HEK293T (cell line): ENCODE results near the gene SERPINI1.

Source experiments
- CTCF ChIA-PET: fragments of 350-600 bp; formaldehyde crosslinking; extraction: SDS; loops from one replicate; lab custom pipeline; 2021; ENCODE audit warnings: antibody characterized with exemption, inconsistent platforms; lab: Yijun Ruan, JAX
- POLR2A ChIA-PET: fragments of 350-600 bp; formaldehyde crosslinking; extraction: SDS; loops from one replicate; lab custom pipeline; 2020; ENCODE audit warnings: antibody characterized with exemption, inconsistent platforms; lab: Yijun Ruan, JAX
- DNase-seq: peaks from one replicate; pipeline ENCODE4 v3.0.0; 2012; ENCODE audit warnings: mixed read lengths; ENCODE audit errors: extremely low spot score
- ARNT ChIP-seq: fragments of 450-650 bp; IDR thresholded peaks from 2 replicates; pipeline ENCODE4 v1.6.1; 2017; ENCODE audit warnings: mild to moderate bottlenecking
- BHLHE40 ChIP-seq: fragments of 450-650 bp; IDR thresholded peaks from 2 replicates; pipeline ENCODE4 v1.6.1; 2016; ENCODE audit warnings: mild to moderate bottlenecking, moderate library complexity, borderline replicate concordance
- CTBP1 ChIP-seq: fragments of 450-650 bp; IDR thresholded peaks from 2 replicates; pipeline ENCODE4 v1.6.1; 2016; ENCODE audit warnings: borderline replicate concordance
- ELF4 ChIP-seq: fragments of 450-650 bp; IDR thresholded peaks from 2 replicates; pipeline ENCODE4 v1.6.1; 2017; ENCODE audit warnings: antibody characterized with exemption
- FOXA1 ChIP-seq: fragments of 450-650 bp; IDR thresholded peaks from 2 replicates; pipeline ENCODE4 v1.6.1; 2016; ENCODE audit warnings: mild to moderate bottlenecking
- FOXK2 ChIP-seq: fragments of 450-650 bp; IDR thresholded peaks from 2 replicates; pipeline ENCODE4 v1.6.1; 2016; ENCODE audit warnings: mild to moderate bottlenecking
- FOXM1 ChIP-seq: fragments of 450-650 bp; IDR thresholded peaks from 2 replicates; pipeline ENCODE4 v1.6.1; 2017; ENCODE audit warnings: mild to moderate bottlenecking, borderline replicate concordance
- HDGF ChIP-seq: fragments of 450-650 bp; IDR thresholded peaks from 2 replicates; pipeline ENCODE4 v1.6.1; 2017; ENCODE audit warnings: antibody characterized with exemption, borderline replicate concordance
- L3MBTL2 ChIP-seq: fragments of 450-650 bp; conservative IDR thresholded peaks from 2 replicates; pipeline ENCODE4 v1.6.1; 2016; ENCODE audit warnings: mild to moderate bottlenecking
- LEF1 ChIP-seq: fragments of 450-650 bp; IDR thresholded peaks from 2 replicates; pipeline ENCODE4 v1.6.1; 2017; ENCODE audit warnings: mild to moderate bottlenecking, borderline replicate concordance
- NFRKB ChIP-seq: fragments of 450-650 bp; IDR thresholded peaks from 2 replicates; pipeline ENCODE4 v1.6.1; 2016; ENCODE audit warnings: mild to moderate bottlenecking, moderate library complexity
- SP1 ChIP-seq: fragments of 450-650 bp; IDR thresholded peaks from 2 replicates; pipeline ENCODE4 v1.6.1; 2017
- SUZ12 ChIP-seq: fragments of 450-650 bp; IDR thresholded peaks from 2 replicates; pipeline ENCODE4 v1.6.1; 2016; ENCODE audit warnings: mild to moderate bottlenecking
- TARDBP ChIP-seq: fragments of 450-650 bp; IDR thresholded peaks from 2 replicates; pipeline ENCODE4 v1.6.1; 2016
- ZNF384 ChIP-seq: fragments of 450-650 bp; IDR thresholded peaks from 2 replicates; pipeline ENCODE4 v1.6.1; 2016
- TF ChIP-seq, protein P1 (sequence below): fragments of 450-650 bp; IDR thresholded peaks from 2 replicates; pipeline ENCODE4 v1.6.1; 2016

Gene SERPINI1

GRCh38 chr3:167735233-167736138 is at the start of gene SERPINI1:
SERPINI1 (plus strand) TSS chr3:167735721; CDS start chr3:167789129, 53,408 bp downstream.
- POLR2A ChIA-PET, result interaction anchor here (0.6 to 1.2 kb wide), 3 partner anchors 9 to 46 kb away, joined by 3 to 4 read pairs (median 3); no protein-coding TSS in a partner anchor
- DNase-seq, result peak; percentile 75
- CTCF ChIA-PET, result interaction anchor here (1.1 kb wide), 1 partner anchor 10 kb away, joined by 3 read pairs; no protein-coding TSS in a partner anchor
- TF ChIP-seq, protein P1, sequence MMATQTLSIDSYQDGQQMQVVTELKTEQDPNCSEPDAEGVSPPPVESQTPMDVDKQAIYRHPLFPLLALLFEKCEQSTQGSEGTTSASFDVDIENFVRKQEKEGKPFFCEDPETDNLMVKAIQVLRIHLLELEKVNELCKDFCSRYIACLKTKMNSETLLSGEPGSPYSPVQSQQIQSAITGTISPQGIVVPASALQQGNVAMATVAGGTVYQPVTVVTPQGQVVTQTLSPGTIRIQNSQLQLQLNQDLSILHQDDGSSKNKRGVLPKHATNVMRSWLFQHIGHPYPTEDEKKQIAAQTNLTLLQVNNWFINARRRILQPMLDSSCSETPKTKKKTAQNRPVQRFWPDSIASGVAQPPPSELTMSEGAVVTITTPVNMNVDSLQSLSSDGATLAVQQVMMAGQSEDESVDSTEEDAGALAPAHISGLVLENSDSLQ, result no peak
- no peak for TF ChIP-seq L3MBTL2
- no peak for TF ChIP-seq BHLHE40
- TF ChIP-seq SUZ12, result no peak
- TF ChIP-seq HDGF, result no peak
- no peak for TF ChIP-seq FOXM1
- TF ChIP-seq NFRKB, result no peak
- no peak for TF ChIP-seq ELF4
- TF ChIP-seq SP1, result no peak
- no peak for TF ChIP-seq FOXK2
- no peak for TF ChIP-seq CTBP1
- no peak for TF ChIP-seq LEF1
- no peak for TF ChIP-seq TARDBP
- no peak for TF ChIP-seq ARNT
- no peak for TF ChIP-seq ZNF384
- TF ChIP-seq FOXA1, result no peak

DNA sequence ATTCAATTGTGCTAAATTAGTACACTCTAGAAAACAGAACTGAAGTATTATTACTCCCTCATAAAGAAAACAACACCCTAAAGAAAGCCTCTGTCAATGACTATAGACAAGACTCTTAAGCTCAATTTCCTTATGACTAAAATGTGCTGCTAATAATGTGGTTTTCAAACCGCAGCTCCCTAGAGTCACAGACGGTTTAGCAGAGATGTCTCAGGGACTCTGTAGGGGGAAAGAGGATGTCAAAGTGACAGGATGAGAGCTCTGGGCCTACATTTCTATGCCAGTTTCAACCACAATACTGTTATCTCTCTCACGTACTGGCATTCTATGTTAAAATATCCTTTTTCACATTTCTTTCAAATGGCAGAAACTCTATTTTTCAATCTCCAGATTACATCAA is 44.2 kb upstream of the SERPINI1 start:
- ChIA-PET POLR2A (no interaction called here), CTCF (interaction anchor here (0.5 kb wide), 1 partner anchor 58 kb away, joined by 3 read pairs; no protein-coding TSS in a partner anchor)
- TF ChIP-seq SP1 (no peak), TARDBP (no peak), ARNT (no peak), SUZ12 (no peak), HDGF (no peak), FOXA1 (no peak), BHLHE40 (no peak), FOXM1 (no peak), CTBP1 (no peak), ZNF384 (no peak), L3MBTL2 (no peak), ELF4 (no peak), LEF1 (no peak)
- TF ChIP-seq, protein P1, result no peak
- DNase-seq, result no peak

DNA sequence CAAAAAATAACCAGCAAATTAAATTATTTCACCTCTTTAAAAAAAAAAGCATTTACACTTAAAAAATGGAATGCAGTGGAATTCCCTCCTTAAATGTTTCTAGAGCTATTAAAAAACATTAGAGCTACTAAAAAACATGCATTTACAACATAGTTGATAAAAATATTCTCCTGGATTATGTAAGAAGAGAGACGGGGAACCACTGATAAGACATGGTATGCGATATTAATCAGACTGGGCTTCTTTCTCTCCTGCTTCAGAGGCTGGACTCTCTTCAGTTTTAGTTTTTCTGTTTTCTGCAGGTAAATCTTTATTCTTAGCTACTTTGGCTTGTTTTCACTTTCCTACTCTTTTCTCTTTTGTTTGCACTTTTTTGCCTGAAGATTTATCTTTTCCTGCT is 41.4 kb upstream of the SERPINI1 start:
- no peak for DNase-seq
- ChIA-PET POLR2A (interaction anchor here (0.5 kb wide), 1 partner anchor 43 kb away, joined by 3 read pairs; no protein-coding TSS in a partner anchor), CTCF (no interaction called here)
- TF ChIP-seq TARDBP (no peak), FOXK2 (no peak), L3MBTL2 (no peak), SUZ12 (no peak), NFRKB (no peak), LEF1 (no peak), BHLHE40 (no peak), ZNF384 (no peak), FOXM1 (no peak), HDGF (no peak), SP1 (no peak), CTBP1 (no peak), FOXA1 (no peak), ELF4 (no peak), ARNT (no peak)
- TF ChIP-seq, protein P1, result no peak

DNA sequence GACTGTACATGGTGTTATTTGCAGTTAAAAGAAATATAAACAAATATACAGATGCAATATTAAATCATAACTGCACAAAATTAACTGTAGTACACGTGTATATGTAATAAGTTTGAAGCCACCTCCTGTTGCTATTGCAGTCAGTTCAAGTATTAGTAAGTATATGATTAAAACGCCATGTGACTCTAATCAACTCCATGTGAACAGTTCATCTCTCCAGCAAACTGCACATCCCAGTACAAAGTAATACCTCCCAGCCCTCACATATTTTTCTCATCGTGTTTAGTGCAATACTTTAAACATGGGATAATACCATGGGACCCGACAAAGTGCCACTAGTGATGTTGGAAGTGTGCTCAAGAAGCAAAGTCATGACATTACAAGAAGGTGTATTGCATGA is 35.5 kb upstream of the SERPINI1 start:
- DNase-seq, result no peak
- no peak for TF ChIP-seq SP1
- TF ChIP-seq L3MBTL2, result no peak
- TF ChIP-seq FOXM1, result no peak
- TF ChIP-seq ELF4, result no peak
- TF ChIP-seq LEF1, result no peak
- TF ChIP-seq ARNT, result no peak
- ChIA-PET CTCF (no interaction called here), POLR2A (no interaction called here)

GRCh38 chr3:167700926-167701325 is 34.6 kb upstream of the SERPINI1 start:
- CTCF ChIA-PET, result no interaction called here
- POLR2A ChIA-PET, result no interaction called here
- no peak for DNase-seq
- TF ChIP-seq L3MBTL2 (no peak), BHLHE40 (no peak), TARDBP (no peak), HDGF (no peak), FOXM1 (no peak)
